ENCODE results near the gene CREB3L2. TPM values are rescaled to one million over a fixed set of nuclear protein-coding genes. Genes with fewer than 3 reads are reported as not detected.

CREB3L2 gene
- total and polyA plus RNA-seq, 2 of the 8 experiments (the other 6 are each of a cell fraction or from before 2014, with no cell fraction given): 14.4 to 48.3 TPM

DNA sequence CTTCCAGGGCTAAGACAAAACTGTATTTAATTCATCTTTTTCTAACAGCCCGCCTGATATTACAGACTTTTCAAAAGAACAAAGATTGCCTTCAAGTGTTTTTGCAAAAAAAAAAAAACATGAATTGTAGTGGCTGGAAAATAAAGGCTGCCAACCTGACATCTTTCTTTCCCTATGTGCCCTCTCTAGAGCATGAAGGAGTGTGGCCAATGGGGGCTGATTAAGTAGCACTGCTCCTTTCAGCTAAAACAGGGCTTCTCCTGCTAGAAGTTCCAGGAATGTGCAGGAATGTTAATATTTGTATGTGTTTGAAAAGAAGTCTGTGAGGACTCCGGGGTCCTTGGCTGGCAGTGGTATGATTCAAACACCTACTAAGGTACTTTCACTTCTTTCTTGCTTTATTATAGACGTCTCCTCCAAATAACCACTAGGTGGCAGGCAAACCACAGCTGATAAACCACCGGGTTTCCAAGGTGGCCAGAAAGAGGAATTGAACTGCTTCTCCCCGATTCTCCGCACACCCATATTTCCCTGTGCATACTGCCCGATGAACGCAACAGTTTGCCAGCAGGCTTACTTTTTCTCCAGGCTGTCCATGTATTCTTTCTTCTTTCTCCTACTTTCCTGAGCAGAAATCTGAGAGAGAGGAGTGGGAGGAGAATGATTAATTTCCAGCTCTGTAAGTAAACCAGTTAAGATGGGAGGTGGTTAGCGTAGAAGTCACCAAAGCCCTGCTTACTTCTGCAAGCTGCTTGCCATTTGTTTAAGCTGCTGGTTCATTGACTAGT lies 98.3 kb downstream of the CREB3L2 start:
- peaks cover 7 to 45% (median 35%) of the 10 kb centered on the region in 4 experiments; a peak in 7 of 8 replicates for H3K36me3 ChIP-seq (ENCODE audit: control insufficient read depth in 2 of 4, insufficient read depth in 4 of 4, low read length in 3 of 4)
- H3K56ac ChIP-seq (replicated peaks; ENCODE audit: insufficient read length, low read depth, low read length): no peak overlapping the region
- no peak overlapping the region for H2BK12ac ChIP-seq (ENCODE audit: low read depth, low read length)
- ChIA-PET POLR2A (ENCODE audit: partially characterized antibody) (interaction anchor here (1.1 kb wide), 1 partner anchor 556 kb away, joined by 5 read pairs; the partner anchor contains the start of gene TRIM24), CTCF (ENCODE audit: partially characterized antibody) (interaction anchor here (0.6 to 9.9 kb wide), 47 partner anchors 9 to 1149 kb away, joined by 3 to 167 read pairs (median 3); partner anchors contain the start of gene CREB3L2)
- no peaks in the 10 kb centered on the region for H3K27me3 ChIP-seq (replicated peaks in 1 of 4; ENCODE audit: control insufficient read depth in 3 of 4, extremely low read depth in 1 of 4, insufficient read depth in 3 of 4, low read length in 3 of 4)
- H3K4me1 ChIP-seq (replicated peaks in 1 of 4; ENCODE audit: control insufficient read depth in 3 of 4, insufficient read depth in 4 of 4, low read length in 3 of 4): peaks cover 0 to 2% (median 0%) of the 10 kb centered on the region in 4 experiments; a peak in 3 of 7 replicates
- no peak overlapping the region for H3K23ac ChIP-seq (ENCODE audit: insufficient read length)
- H4K20me1 ChIP-seq (replicated peaks in 1 of 2; ENCODE audit: control insufficient read depth in 1 of 2, insufficient read depth in 2 of 2, low read length in 2 of 2): no peaks in the 10 kb centered on the region
- H3K79me2 ChIP-seq (ENCODE audit: control insufficient read depth in 1 of 2, insufficient read depth in 2 of 2, low read length in 2 of 2): no peaks in the 10 kb centered on the region
- H3K9me3 ChIP-seq (ENCODE audit: insufficient read depth in 2 of 2, low read depth in 1 of 2, low read length in 1 of 2): peaks cover 6 to 9% of the 10 kb centered on the region in 2 experiments; a peak in 3 of 4 replicates
- H2BK20ac ChIP-seq (ENCODE audit: low read length): no peak overlapping the region
- no peaks in the 10 kb centered on the region for H3K23me2 ChIP-seq (ENCODE audit: low read depth, low read length)
- no peak overlapping the region for H3K4me3 ChIP-seq (ENCODE audit: extremely low read depth in 1 of 4, insufficient read depth in 2 of 4, low read depth in 3 of 4, low read length in 4 of 4)
- H4K8ac ChIP-seq (ENCODE audit: extremely low read depth, insufficient read depth, low read length): no peak overlapping the region
- H2AK5ac ChIP-seq (ENCODE audit: low read depth, low read length): no peak overlapping the region
- H3K9ac ChIP-seq (replicated peaks in 1 of 4; ENCODE audit: extremely low read depth in 1 of 4, low read depth in 3 of 4, low read length in 3 of 4): no peak overlapping the region
- DNase-seq (ENCODE audit: low read depth in 1 of 2, low spot score in 2 of 2): peak; percentile 51 to 60
- H3K79me1 ChIP-seq (ENCODE audit: low read depth, low read length): no peaks in the 10 kb centered on the region; the same call in 1 of the 2 replicates
- H2AFZ ChIP-seq (ENCODE audit: low read length): no peak overlapping the region
- H3K4ac ChIP-seq (replicated peaks; ENCODE audit: insufficient read length, low read depth, low read length): no peak overlapping the region
- H2BK5ac ChIP-seq (ENCODE audit: low read depth, low read length): no peak overlapping the region
- H4K5ac ChIP-seq (ENCODE audit: insufficient read length, low read depth, low read length): no peak overlapping the region
- no peak overlapping the region for H3K4me2 ChIP-seq (ENCODE audit: insufficient read depth in 1 of 2, low read depth in 2 of 2, low read length in 2 of 2)
- H2BK120ac ChIP-seq (replicated peaks; ENCODE audit: low read depth, low read length): no peak overlapping the region
- FAIRE-seq: peak; percentile 74
- H2BK15ac ChIP-seq (ENCODE audit: low read length): no peak overlapping the region
- H3K14ac ChIP-seq (ENCODE audit: insufficient read length): no peak overlapping the region
- H3K27ac ChIP-seq (ENCODE audit: low read depth, low read length): no peak overlapping the region
- H3K18ac ChIP-seq (ENCODE audit: extremely low read depth, low read length): no peak overlapping the region
- H4K91ac ChIP-seq (replicated peaks; ENCODE audit: insufficient read length, low read length): no peak overlapping the region
- WGBS, 2 experiments (ENCODE audit: extremely low coverage in 1 of 2, insufficient coverage in 1 of 2, insufficient read length in 1 of 2, insufficient replicate concordance in 2 of 2, low coverage in 1 of 2, low lambda C conversion rate in 2 of 2, missing lambda C conversion rate in 1 of 2): 63% methylated on average over 9 of the region's 9 CpGs; no CpG with 5 or more reads in 1 of the 2 experiments
- no peak for TF ChIP-seq KDM1A (IDR thresholded peaks at IDR 0.05; ENCODE audit: borderline replicate concordance, low read length)
- TF ChIP-seq RAD21 (IDR thresholded peaks at IDR 0.05 in 1 of 2, conservative IDR thresholded peaks at IDR 0.05 in 1 of 2; ENCODE audit: low read depth in 2 of 2, low read length in 2 of 2): peak; percentile 96 to 97
- TF ChIP-seq BACH1 (IDR thresholded peaks at IDR 0.05; ENCODE audit: low read length): no peak
- TF ChIP-seq KDM4A (IDR thresholded peaks at IDR 0.05; ENCODE audit: low read depth, low read length, severe bottlenecking): no peak
- no peak for TF ChIP-seq ASH2L (IDR thresholded peaks at IDR 0.05; ENCODE audit: low read length)
- TF ChIP-seq CEBPB (IDR thresholded peaks at IDR 0.05; ENCODE audit: low read depth, low read length): no peak
- no peak for TF ChIP-seq RXRA (IDR thresholded peaks at IDR 0.05; ENCODE audit: insufficient read depth, low read depth, low read length)
- TF ChIP-seq, protein P1, sequence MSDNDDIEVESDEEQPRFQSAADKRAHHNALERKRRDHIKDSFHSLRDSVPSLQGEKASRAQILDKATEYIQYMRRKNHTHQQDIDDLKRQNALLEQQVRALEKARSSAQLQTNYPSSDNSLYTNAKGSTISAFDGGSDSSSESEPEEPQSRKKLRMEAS (IDR thresholded peaks at IDR 0.05): no peak
- TF ChIP-seq TBP (IDR thresholded peaks at IDR 0.05; ENCODE audit: low read depth, low read length): no peak
- no peak for TF ChIP-seq TAF1 (IDR thresholded peaks at IDR 0.05; ENCODE audit: low read depth, low read length)
- no peak for TF ChIP-seq TEAD4 (IDR thresholded peaks at IDR 0.05; ENCODE audit: low read depth, low read length)
